Progenitor cell of endocrine pancreas (in vitro differentiated cells): Measurements from ENCODE around the gene NRXN3. TPM values are rescaled to one million over a fixed set of nuclear protein-coding genes. Genes with fewer than 3 reads are reported as not detected.

Source experiments
- DNase-seq: peaks from one replicate; pipeline ENCODE4 v3.0.0; 2021; ENCODE audit warnings: low spot score; ENCODE audit not compliant: unreplicated experiment
- H3K27ac Mint-ChIP-seq: 2 replicates; pipeline ENCODE4 v1.8.0; 2021; ENCODE audit warnings: mild to moderate bottlenecking, moderate library complexity, mixed read lengths
- H3K27me3 Mint-ChIP-seq: 2 replicates; pipeline ENCODE4 v1.8.0; 2021; ENCODE audit warnings: mixed read lengths
- H3K36me3 Mint-ChIP-seq: 2 replicates; pipeline ENCODE4 v1.8.0; 2022; ENCODE audit warnings: mixed read lengths; ENCODE audit not compliant: insufficient read depth
- H3K4me1 Mint-ChIP-seq: 2 replicates; pipeline ENCODE4 v1.8.0; 2021; ENCODE audit warnings: low read depth, mixed read lengths
- H3K4me3 Mint-ChIP-seq: 2 replicates; pipeline ENCODE4 v1.8.0; 2021; ENCODE audit warnings: low read depth, mild to moderate bottlenecking, moderate library complexity, mixed read lengths
- H3K9me3 Mint-ChIP-seq: 2 replicates; pipeline ENCODE4 v1.8.0; 2021; ENCODE audit warnings: low read depth, mixed read lengths
- CTCF ChIP-seq: fragments of 200-600 bp; sonication (generic); IDR thresholded peaks from one replicate; pipeline ENCODE4 v1.5.0; 2021; ENCODE audit warnings: antibody characterized with exemption, mild to moderate bottlenecking; ENCODE audit not compliant: unreplicated experiment
- total RNA-seq: library from RNA; stranded (reverse); gene quantifications from 2 replicates; pipeline ENCODE4 v1.2.1, GENCODE V29; 2021

The NRXN3 gene
- total RNA-seq, 1 donor from 2014 or later = 22.1 TPM

GRCh38 chr14:78933948-78934524, 763.9 kb downstream of the NRXN3 start:
- no peaks in the 10 kb centered on the region for H3K9me3 Mint-ChIP-seq
- no peak overlapping the region for H3K27ac Mint-ChIP-seq
- TF ChIP-seq CTCF = peak; percentile 73
- H3K36me3 Mint-ChIP-seq = no peaks in the 10 kb centered on the region
- no peak overlapping the region for H3K4me3 Mint-ChIP-seq
- peaks cover 22% of the 10 kb centered on the region for H3K27me3 Mint-ChIP-seq
- DNase-seq = no peak
- no peaks in the 10 kb centered on the region for H3K4me1 Mint-ChIP-seq

- Mint-ChIP-seq H3K4me3 (no peak overlapping the region), H3K36me3 (no peaks in the 10 kb centered on the region), H3K9me3 (no peaks in the 10 kb centered on the region), H3K27me3 (peaks cover 25% of the 10 kb centered on the region), H3K27ac (no peak overlapping the region), H3K4me1 (peaks cover 5% of the 10 kb centered on the region)
- DNase-seq = no peak
- TF ChIP-seq CTCF = no peak
Observed at GRCh38 chr14:78946949-78947348, 776.8 kb downstream of the NRXN3 start.

DNA sequence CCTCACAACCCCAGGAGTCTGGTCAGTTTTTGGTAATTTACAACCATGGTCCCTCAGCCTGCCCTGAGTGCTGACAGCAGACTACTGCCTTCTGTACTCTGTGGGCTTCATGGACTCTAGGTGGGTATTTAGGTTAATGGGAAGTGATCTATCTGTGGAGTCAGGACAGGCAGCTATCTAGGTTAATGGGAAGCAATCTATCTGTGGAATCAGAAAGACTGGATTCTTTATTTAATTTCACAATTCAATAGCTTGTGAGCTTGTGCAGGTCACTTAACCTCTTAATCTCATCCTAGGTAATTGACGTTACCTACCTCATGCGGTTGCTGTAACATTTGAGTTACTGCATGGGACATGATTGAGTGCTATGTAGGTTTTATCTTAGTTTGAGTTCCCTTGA, 777.5 kb downstream of the NRXN3 start:
- Mint-ChIP-seq H3K27ac (no peak overlapping the region), H3K27me3 (peaks cover 26% of the 10 kb centered on the region), H3K36me3 (no peaks in the 10 kb centered on the region), H3K4me1 (peaks cover 5% of the 10 kb centered on the region), H3K4me3 (no peak overlapping the region), H3K9me3 (no peaks in the 10 kb centered on the region)
- no peak for TF ChIP-seq CTCF
- no peak for DNase-seq

- H3K27me3 Mint-ChIP-seq = peaks cover 15% of the 10 kb centered on the region
- H3K27ac Mint-ChIP-seq = no peak overlapping the region
- peaks cover 8% of the 10 kb centered on the region for H3K4me1 Mint-ChIP-seq
Observed at GRCh38 chr14:78950649-78951048, 780.5 kb downstream of the NRXN3 start.

DNA sequence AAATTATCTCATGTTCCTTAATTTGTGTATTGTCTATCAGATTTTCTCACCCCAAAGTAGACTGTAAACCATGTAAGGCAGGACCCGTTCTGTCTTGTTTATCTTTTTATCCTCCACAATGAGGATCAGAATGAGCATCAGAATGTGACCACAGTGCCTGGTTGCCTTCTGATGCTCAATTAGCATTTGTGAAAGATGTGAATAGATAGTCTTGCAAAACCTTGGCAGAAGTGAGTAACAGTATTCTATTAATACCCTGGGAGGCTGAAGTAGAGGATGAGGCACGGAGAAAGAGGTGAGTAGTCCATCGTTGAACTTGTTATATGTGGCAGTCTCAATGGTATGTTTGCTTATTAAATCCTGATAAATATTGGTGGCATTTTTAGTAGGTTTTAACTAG, 781.4 kb downstream of the NRXN3 start:
- Mint-ChIP-seq H3K36me3 (no peaks in the 10 kb centered on the region), H3K4me1 (peaks cover 8% of the 10 kb centered on the region), H3K9me3 (no peaks in the 10 kb centered on the region), H3K27ac (no peak overlapping the region), H3K27me3 (peaks cover 15% of the 10 kb centered on the region), H3K4me3 (no peak overlapping the region)
- TF ChIP-seq CTCF = no peak
- no peak for DNase-seq

More at GRCh38 chr14:78950649-78951048, 780.5 kb downstream of the NRXN3 start:
- Mint-ChIP-seq H3K9me3 (no peaks in the 10 kb centered on the region), H3K36me3 (no peaks in the 10 kb centered on the region), H3K4me3 (no peak overlapping the region)
- no peak for DNase-seq
- no peak for TF ChIP-seq CTCF
